NOMO-1 treated with dmso at 0.1 percent for 144 hours (cell line): Measurements from ENCODE around the gene SDCBP2.
"Not testable (repeated sequence)": the region's sequence is repeated elsewhere in the genome, so short reads cannot be mapped to it uniquely, and the experiment has no call there.

Source experiments
- DNase-seq: peaks from one replicate; lab custom pipeline; 2025; ENCODE audit not compliant: unreplicated experiment; lab: John Stamatoyannopoulos, UW

SDCBP2 gene

DNA sequence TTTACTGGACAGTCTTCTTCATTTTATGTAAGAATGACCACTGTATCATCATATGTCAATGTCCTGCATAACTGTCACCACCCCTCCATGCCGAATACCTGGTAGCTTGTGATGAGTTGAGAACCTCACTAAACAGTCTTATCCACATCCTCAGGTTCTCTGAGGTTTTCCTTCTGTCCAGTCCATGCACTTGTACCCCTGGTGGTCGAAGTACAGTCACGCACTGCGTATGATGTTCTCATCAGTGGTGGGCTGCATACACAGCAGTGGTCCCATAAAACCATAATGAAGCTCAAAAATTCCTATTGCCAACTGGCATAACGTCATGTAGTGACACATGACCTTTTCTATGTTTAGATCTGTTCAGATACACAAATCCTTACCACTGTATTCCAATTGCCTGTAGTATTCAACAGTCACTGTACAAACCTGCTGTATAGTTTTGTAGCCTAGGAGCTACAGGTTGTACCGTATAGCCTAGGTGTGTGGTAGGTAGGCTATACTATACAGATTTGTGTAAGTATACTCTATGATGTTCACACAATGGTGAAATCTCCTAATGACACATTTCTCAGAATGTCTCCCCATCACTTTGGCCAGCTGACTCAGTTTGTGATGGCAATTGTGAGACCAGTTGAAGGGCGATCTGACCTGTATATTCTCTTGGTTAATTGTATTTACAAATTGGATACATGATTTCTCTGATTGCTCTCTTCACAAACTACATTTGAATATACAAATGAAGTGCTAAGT is 31.3 kb upstream of the SDCBP2 start:
- no peak for DNase-seq

DNA sequence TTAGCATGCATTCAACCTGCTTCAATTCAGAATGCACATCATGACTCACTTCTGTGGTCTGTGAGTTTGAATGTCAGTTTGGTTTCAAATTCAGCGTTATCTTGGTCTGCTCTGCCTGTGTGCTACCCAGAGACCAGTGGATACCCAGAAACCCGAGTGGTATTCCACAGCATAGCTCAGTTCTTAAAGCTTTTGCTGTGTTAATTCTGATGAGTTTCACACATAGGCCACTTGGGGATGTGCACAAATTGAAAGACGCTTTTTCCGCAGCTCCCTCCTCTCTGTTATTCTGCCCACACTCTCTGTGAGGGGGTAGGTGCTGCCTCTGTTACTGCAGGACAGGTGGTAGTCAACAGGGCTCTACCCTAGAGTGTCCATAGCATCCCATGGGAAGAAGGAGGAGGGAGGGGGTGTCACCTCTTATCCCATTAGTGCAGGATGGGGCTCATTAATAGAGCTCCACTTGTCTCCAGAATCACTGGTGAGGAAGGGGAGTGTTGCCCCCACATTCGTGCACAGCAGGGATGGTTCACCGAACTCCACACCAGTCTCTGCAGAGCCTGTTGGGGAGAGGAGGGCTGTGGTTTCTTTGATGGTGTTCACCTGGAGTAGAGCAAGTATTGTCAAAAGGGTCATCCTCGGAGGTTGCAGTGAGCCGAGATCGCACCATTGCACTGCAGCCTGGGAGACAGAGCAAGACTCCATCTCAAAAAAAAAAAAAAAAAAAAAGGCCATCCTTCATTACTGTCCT is 29.2 kb upstream of the SDCBP2 start:
- no peak for DNase-seq

GRCh38 chr20:1353956-1354355 is 25.0 kb upstream of the SDCBP2 start:
- DNase-seq = no peak

DNA sequence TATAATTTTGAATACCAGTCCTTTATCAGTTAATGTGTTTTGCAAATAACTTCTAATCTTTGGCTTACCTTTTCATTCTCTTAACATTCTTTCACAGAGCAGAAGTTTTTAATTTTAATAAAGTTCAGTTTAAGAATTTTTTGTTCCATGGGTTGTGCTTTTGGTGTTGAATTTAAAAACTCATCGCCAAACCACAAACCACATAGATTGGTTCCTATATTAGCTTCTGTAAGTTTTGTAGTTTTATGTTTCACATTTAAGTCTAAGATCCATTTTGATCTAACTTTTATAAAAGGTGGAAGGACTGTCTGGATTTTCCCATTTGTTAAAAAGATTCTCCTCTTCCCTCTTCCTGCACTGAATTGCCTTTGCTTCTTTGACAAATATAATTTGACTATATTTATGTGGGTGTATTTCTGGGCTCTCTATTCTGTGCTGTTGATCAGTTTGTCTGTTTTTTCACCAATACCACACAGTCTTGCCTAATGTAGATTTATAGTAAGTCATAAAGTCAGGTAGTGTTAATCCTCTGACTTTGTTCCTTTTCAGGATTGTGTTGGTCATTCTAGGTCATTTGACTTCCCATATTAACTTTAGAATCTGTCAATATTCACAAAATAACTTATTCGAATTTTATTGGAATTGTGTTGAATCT is 17.5 kb upstream of the SDCBP2 start:
- no peak for DNase-seq

DNA sequence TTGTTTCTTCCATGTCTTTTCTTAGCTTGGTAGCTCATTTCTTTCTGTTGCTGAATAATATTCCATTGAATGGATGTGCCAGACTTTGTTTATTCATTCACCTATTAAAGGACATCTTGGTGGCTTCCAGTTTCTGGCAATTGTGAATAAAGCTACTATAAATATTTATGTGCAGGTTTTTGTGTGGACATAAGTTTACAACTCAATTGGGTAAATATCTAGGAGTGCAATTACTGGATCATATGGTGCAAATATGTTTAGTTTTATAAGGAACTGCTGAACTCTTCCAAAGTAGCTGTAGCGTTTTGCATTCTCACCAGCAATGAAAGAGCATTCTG is 16.8 kb upstream of the SDCBP2 start:
- DNase-seq = no peak

- DNase-seq = no peak
Measured at GRCh38 chr20:1345030-1345755, 16.3 kb upstream of the SDCBP2 start.

- not testable (repeated sequence) for DNase-seq
Measured at GRCh38 chr20:1343446-1344124, 14.6 kb upstream of the SDCBP2 start.

GRCh38 chr20:1341561-1342265 is 12.8 kb upstream of the SDCBP2 start:
- peak; percentile 27 for DNase-seq

- DNase-seq = no peak
Measured at GRCh38 chr20:1338801-1339200, 9.9 kb upstream of the SDCBP2 start.

DNA sequence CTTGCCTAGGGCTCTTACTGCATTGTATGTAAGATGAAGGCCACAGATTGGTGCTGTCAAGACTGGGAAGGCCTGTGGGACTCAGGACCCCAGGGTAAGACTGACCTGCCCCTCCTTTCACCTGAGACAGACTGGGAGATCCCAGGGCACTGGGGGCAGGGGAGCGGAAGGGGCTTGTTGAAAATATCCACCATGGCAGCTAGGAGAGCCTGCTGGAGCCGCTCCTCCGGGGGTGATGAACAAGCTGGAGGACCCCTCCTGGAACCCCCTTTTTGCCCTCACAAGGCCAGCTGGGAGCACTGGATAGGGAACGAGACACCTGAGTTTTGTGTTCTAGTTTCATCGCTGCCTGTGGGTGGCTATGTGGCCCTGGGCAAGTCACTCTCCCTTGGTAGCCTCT is 9.2 kb upstream of the SDCBP2 start:
- no peak for DNase-seq

DNA sequence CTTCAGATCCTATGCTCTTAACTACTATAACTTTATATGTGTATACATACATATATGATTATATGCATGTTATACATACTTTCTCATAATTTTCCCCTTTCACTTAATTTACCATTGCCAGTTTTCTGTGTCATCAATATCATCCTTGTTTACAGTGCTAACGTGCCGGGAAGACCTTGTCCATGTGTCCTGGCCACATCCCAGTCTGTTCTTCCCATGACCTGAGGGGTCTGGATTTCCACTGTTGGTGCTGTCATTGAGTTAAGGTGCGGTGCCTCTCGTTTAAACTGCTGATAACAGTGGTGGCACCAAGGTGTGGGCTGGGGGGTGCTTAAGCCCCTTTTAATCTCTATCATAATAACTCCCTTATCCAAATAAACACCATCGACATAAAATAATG is 8.5 kb upstream of the SDCBP2 start:
- no peak for DNase-seq

GRCh38 chr20:1336699-1337367 is 7.9 kb upstream of the SDCBP2 start:
- DNase-seq = no peak

GRCh38 chr20:1335961-1336698 is 7.2 kb upstream of the SDCBP2 start:
- no peak for DNase-seq

GRCh38 chr20:1334761-1335160 is 5.8 kb upstream of the SDCBP2 start:
- no peak for DNase-seq

GRCh38 chr20:1334370-1334731 is 5.4 kb upstream of the SDCBP2 start:
- DNase-seq = no peak

GRCh38 chr20:1333462-1334369 is 4.8 kb upstream of the SDCBP2 start:
- DNase-seq = no peak

DNA sequence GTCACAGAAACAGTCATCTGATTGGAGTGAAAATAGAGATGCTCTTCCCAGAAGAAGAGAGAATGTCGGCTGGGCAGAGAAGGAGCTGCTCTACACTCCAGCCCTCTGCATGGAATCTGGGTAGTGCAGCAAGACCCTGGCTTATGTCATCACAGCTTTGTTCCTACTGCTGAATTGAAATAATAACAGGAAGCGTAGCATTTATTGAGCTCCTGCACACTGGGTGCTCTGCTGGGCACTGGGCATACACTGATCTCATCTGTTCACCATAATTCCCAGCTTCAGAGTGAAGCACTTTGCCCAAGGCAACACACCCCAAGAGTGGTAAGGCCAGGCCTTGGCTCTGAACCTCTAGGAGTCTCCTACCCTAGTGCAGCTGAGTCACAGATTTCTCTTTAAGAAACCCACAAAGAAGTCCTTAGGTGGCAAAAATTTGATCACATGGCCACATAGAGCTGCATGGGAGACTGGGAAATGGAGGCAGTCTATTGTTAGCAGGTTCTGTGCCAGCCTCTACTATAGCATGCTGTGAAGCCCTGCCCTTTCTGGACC is 3.9 kb upstream of the SDCBP2 start:
- DNase-seq = no peak
